Suprapubic skin (tissue), 4 donors: ENCODE measurements around the gene IL21. TPM values are rescaled to one million over a fixed set of nuclear protein-coding genes. Genes with fewer than 3 reads are reported as not detected.

Source experiments
- DNase-seq, 2 donors: peaks; one replicate each; pipeline ENCODE4 v3.0.0-alpha.2; 2019; ENCODE audit warnings: low spot score in 2 of 2
- H3K27ac ChIP-seq: fragments of 200-600 bp; sonication (generic); one replicate; pipeline ENCODE4 v1.5.1; 2019
- H3K27me3 ChIP-seq: fragments of 200-600 bp; sonication (generic); one replicate; pipeline ENCODE4 v1.5.1; 2019
- H3K36me3 ChIP-seq: fragments of 200-600 bp; sonication (generic); one replicate; pipeline ENCODE4 v1.5.1; 2019
- H3K4me1 ChIP-seq: fragments of 200-600 bp; sonication (generic); one replicate; pipeline ENCODE4 v1.5.1; 2019
- H3K4me3 ChIP-seq: fragments of 200-600 bp; sonication (generic); one replicate; pipeline ENCODE4 v1.5.1; 2019; ENCODE audit warnings: mild to moderate bottlenecking
- H3K9me3 ChIP-seq: fragments of 200-600 bp; sonication (generic); one replicate; pipeline ENCODE4 v1.5.1; 2019
- CTCF ChIP-seq, 2 donors: fragments of 200-600 bp in 1 of 2; fragments of 450-650 bp in 1 of 2; sonication (generic) in 1 of 2; IDR thresholded peaks; one replicate each; pipeline ENCODE4 v1.5.1; 2016 to 2019; ENCODE audit warnings: antibody characterized with exemption in 2 of 2, mild to moderate bottlenecking in 1 of 2, moderate library complexity in 1 of 2
- EP300 ChIP-seq: sonication (generic); formaldehyde crosslinking; IDR thresholded peaks from one replicate; pipeline ENCODE4 v1.6.1; 2017; ENCODE audit warnings: antibody characterized with exemption
- POLR2A ChIP-seq, 2 donors: fragments of 450-650 bp; IDR thresholded peaks; one replicate each; pipeline ENCODE4 v1.6.1; 2017; ENCODE audit warnings: antibody characterized with exemption in 2 of 2, mild to moderate bottlenecking in 2 of 2, moderate library complexity in 2 of 2
- POLR2AphosphoS5 ChIP-seq, 3 donors: sonication (generic); formaldehyde crosslinking; IDR thresholded peaks; one replicate each; pipeline ENCODE4 v1.6.1; 2017; ENCODE audit warnings: antibody characterized with exemption in 3 of 3
- WGBS: methylation state at CpG from one replicate; pipeline ENCODE4 v1.1.5; 2018; 5-methylcytosine and 5-hydroxymethylcytosine counted together
- total RNA-seq, 4 donors: library from RNA; depleted of rRNA; stranded (reverse); fragments of >200 nt; gene quantifications; one replicate each; pipeline ENCODE4 v1.1.0, GENCODE V29; 2016

The IL21 gene
- total RNA-seq, 4 donors from 2014 or later = not detected

GRCh38 chr4:122665161-122665929, 44.5 kb upstream of the IL21 start:
- Histone ChIP-seq H3K27me3 (no peaks in the 10 kb centered on the region), H3K4me1 (peaks cover 10% of the 10 kb centered on the region), H3K36me3 (no peaks in the 10 kb centered on the region), H3K4me3 (no peak overlapping the region), H3K27ac (no peak overlapping the region), H3K9me3 (no peaks in the 10 kb centered on the region)
- TF ChIP-seq CTCF (IDR thresholded peaks at IDR 0.05) (no peak), POLR2AphosphoS5 (IDR thresholded peaks at IDR 0.05) (no peak), EP300 (no peak), POLR2A (IDR thresholded peaks at IDR 0.05) (no peak)
- 76% methylated on average over 5 of the region's 5 CpGs for WGBS
- no peak for DNase-seq

- no peak overlapping the region for H3K4me3 ChIP-seq
- TF ChIP-seq EP300 = no peak
- TF ChIP-seq POLR2A (IDR thresholded peaks at IDR 0.05) = no peak
- TF ChIP-seq POLR2AphosphoS5 (IDR thresholded peaks at IDR 0.05) = no peak
- no peak for TF ChIP-seq CTCF (IDR thresholded peaks at IDR 0.05)
- DNase-seq = no peak
- no peaks in the 10 kb centered on the region for H3K27me3 ChIP-seq
- H3K4me1 ChIP-seq = peaks cover 10% of the 10 kb centered on the region
- H3K36me3 ChIP-seq = no peaks in the 10 kb centered on the region
- no peaks in the 10 kb centered on the region for H3K9me3 ChIP-seq
- H3K27ac ChIP-seq = no peak overlapping the region
- 72% methylated on average over 9 of the region's 9 CpGs for WGBS
Measured at GRCh38 chr4:122663814-122664610, 43.1 kb upstream of the IL21 start.

DNA sequence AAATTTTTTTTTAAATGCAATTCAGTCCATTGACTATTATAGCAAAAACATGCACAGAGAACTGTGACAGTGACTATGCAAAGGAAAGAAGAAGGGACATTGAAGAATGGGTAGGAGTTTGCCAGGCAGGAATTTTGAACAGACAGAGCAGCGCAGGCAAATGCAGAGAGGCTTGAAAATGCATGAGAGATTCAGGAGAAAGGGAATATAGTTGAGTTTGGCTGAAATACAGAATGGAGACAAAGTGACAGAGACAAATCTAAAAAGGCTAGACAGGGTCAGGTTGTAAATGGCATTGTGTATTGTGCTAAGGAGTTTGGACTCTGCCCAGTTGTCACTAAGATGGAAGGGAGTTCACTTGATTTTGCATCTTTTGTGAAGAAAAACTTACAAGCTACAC, 42.4 kb upstream of the IL21 start:
- no peak overlapping the region for H3K4me3 ChIP-seq
- 49% methylated on average over 1 of the region's 1 CpG for WGBS

GRCh38 chr4:122662701-122663100, 41.8 kb upstream of the IL21 start:
- Histone ChIP-seq H3K36me3 (no peaks in the 10 kb centered on the region), H3K4me3 (no peak overlapping the region), H3K4me1 (peaks cover 8% of the 10 kb centered on the region), H3K9me3 (no peaks in the 10 kb centered on the region), H3K27ac (no peak overlapping the region), H3K27me3 (no peaks in the 10 kb centered on the region)
- WGBS = 79% methylated on average over 2 of the region's 2 CpGs
- no peak for TF ChIP-seq POLR2A (IDR thresholded peaks at IDR 0.05)
- no peak for TF ChIP-seq POLR2AphosphoS5 (IDR thresholded peaks at IDR 0.05)
- no peak for TF ChIP-seq CTCF (IDR thresholded peaks at IDR 0.05)
- no peak for TF ChIP-seq EP300
- DNase-seq = no peak

More for the DNA sequence above, 42.4 kb upstream of the IL21 start:
- H3K9me3 ChIP-seq = no peaks in the 10 kb centered on the region
- peaks cover 8% of the 10 kb centered on the region for H3K4me1 ChIP-seq
- H3K36me3 ChIP-seq = no peaks in the 10 kb centered on the region
- TF ChIP-seq CTCF (IDR thresholded peaks at IDR 0.05) (no peak), POLR2A (IDR thresholded peaks at IDR 0.05) (no peak), EP300 (no peak), POLR2AphosphoS5 (IDR thresholded peaks at IDR 0.05) (no peak)
- no peak for DNase-seq
- no peak overlapping the region for H3K27ac ChIP-seq
- no peaks in the 10 kb centered on the region for H3K27me3 ChIP-seq
